Measurements from ENCODE around the gene ABHD14A.

- TF ChIP-seq CTCF (conservative IDR thresholded peaks at IDR 0.05 in 1 of 2, IDR thresholded peaks at IDR 0.05 in 1 of 2; ENCODE audit: low read depth in 1 of 2, low read length in 2 of 2), result no peak
- no peak for TF ChIP-seq EZH2 (IDR thresholded peaks at IDR 0.05; ENCODE audit: low read length, missing control alignments)
These were observed 7.3 kb upstream of the ABHD14A start, which contains the start of gene PCBP4 for GRCh38 chr3:51967384-51968169.

Measured in fibroblast of lung (primary cell).